Stomach (tissue), 4 donors: ENCODE data around the gene VIL1.

Experiments used
- CTCF ChIP-seq, 7 experiments: fragments of 450-650 bp in 4 of 7; fragments of 200-600 bp in 3 of 7; sonication (generic) in 3 of 7; IDR thresholded peaks; one replicate each; pipeline ENCODE4 v1.5.1; 2016 to 2019; ENCODE audit warnings: antibody characterized with exemption in 7 of 7, control low read depth in 2 of 7, mild to moderate bottlenecking in 1 of 7
- POLR2A ChIP-seq, 4 donors: fragments of 450-650 bp; IDR thresholded peaks; one replicate each; pipeline ENCODE4 v1.6.1; 2016; ENCODE audit warnings: antibody characterized with exemption in 4 of 4, control low read depth in 2 of 4, mild to moderate bottlenecking in 1 of 4, moderate library complexity in 1 of 4
- POLR2AphosphoS5 ChIP-seq, 3 donors: sonication (generic); formaldehyde crosslinking; IDR thresholded peaks; one replicate each; pipeline ENCODE4 v1.6.1; 2016; ENCODE audit warnings: antibody characterized with exemption in 3 of 3

DNA sequence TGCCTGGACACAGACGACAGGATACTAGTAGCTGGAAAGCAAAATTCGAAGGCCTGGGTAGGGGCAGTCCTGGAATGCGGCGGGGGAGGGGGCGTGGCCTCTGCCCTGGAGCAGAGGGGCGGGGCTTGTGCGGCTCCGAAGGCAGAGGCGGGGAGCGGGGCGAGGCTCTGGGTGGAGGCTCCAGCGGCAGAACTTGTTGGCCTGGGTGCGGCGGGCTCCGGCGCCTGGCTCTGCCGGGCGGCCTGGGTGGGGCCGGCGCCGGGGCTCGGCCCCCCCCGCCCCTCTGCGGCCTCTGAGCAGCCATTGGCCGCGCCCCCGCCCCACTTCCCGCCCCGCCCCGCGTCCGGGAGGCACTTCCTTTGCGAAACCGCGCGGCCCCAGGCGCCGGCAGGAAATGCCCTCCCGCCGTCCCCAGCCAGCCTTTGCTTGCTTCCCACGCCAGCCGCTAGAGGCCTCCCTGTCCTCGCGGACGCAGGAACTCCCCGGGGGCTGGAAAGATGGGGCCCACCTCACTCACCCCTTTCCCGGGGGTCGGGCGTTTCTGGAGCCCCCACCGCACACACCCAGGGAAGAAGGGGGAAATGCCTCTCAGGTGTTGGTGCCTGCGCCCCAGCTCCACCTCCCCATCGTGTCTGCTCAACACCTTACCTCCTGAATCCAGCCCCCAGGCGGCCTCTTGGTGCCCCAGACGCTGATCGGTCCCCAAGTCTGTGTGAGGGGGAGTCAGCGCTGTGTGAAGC is 12.5 kb upstream of the VIL1 start:
- TF ChIP-seq POLR2A (IDR thresholded peaks at IDR 0.05) (peak in 1 of 4 donors; percentile 9), CTCF (IDR thresholded peaks at IDR 0.05) (peak in 5 of 7 experiments; percentile 74 to 84 (median 79)), POLR2AphosphoS5 (IDR thresholded peaks at IDR 0.05) (peak; percentile 55 to 91 (median 78))
